Lower lobe of right lung (tissue), 2 donors: ENCODE results near the gene PDZRN4. TPM values are rescaled to one million over a fixed set of nuclear protein-coding genes. Genes with fewer than 3 reads are reported as not detected.

Experiments used
- ATAC-seq, 2 donors: fragments of 200-7000 bp; cut with Tn5 transposase; one replicate each; pipeline ENCODE4 v1.9.1; 2020 to 2022; ENCODE audit warnings: mild to moderate bottlenecking in 2 of 2, moderate library complexity in 2 of 2
- DNase-seq: peaks from one replicate; pipeline ENCODE4 v3.0.0-alpha.2; 2020
- H3K27ac ChIP-seq: fragments of 200-600 bp; one replicate; pipeline ENCODE4 v1.8.0; 2022
- H3K27me3 ChIP-seq: fragments of 200-600 bp; one replicate; pipeline ENCODE4 v1.8.0; 2022; ENCODE audit warnings: low read depth
- H3K36me3 ChIP-seq: fragments of 200-600 bp; one replicate; pipeline ENCODE4 v1.8.0; 2022; ENCODE audit warnings: mild to moderate bottlenecking
- H3K4me1 ChIP-seq: fragments of 200-600 bp; one replicate; pipeline ENCODE4 v1.8.0; 2022
- H3K4me3 ChIP-seq: fragments of 200-600 bp; one replicate; pipeline ENCODE4 v1.8.0; 2022; ENCODE audit warnings: mild to moderate bottlenecking
- H3K9me3 ChIP-seq: fragments of 200-600 bp; one replicate; pipeline ENCODE4 v1.8.0; 2022
- CTCF ChIP-seq: fragments of 200-600 bp; IDR thresholded peaks from one replicate; pipeline ENCODE4 v1.8.0; 2022; ENCODE audit warnings: antibody characterized with exemption, mild to moderate bottlenecking
- intact Hi-C: fragments of 100-400 bp; cut with DNase I; formaldehyde crosslinking; loops from one replicate; pipeline ENCODE4 v1.11.0; 2022
- total RNA-seq: library from RNA; stranded (reverse); fragmentation: NEBNext Ultra II Directional; extraction: Animal tissue kit (Norgen Biotek cat#: 25700); gene quantifications from one replicate; pipeline ENCODE4 v1.2.1, GENCODE V29; 2021
- donor health status: DM: no; HTN: yes; CAD: no; lungs with severe emphysema.

PDZRN4 gene
- total RNA-seq, 1 donor from 2014 or later, result 1.6 TPM

GRCh38 chr12:41287500-41288141, 99.5 kb downstream of the PDZRN4 start:
- no peak for TF ChIP-seq CTCF
- ATAC-seq (no peak), DNase-seq (no peak)
- no peak overlapping the region for H3K4me3 ChIP-seq
- intact Hi-C loops, result no loop called here
- H3K4me1 ChIP-seq, result no peaks in the 10 kb centered on the region
- H3K27me3 ChIP-seq, result no peaks in the 10 kb centered on the region
- no peaks in the 10 kb centered on the region for H3K9me3 ChIP-seq
- no peak overlapping the region for H3K27ac ChIP-seq
- H3K36me3 ChIP-seq, result no peaks in the 10 kb centered on the region

- Histone ChIP-seq H3K27me3 (no peaks in the 10 kb centered on the region), H3K36me3 (no peaks in the 10 kb centered on the region), H3K4me1 (no peaks in the 10 kb centered on the region), H3K27ac (no peak overlapping the region), H3K9me3 (no peaks in the 10 kb centered on the region), H3K4me3 (no peak overlapping the region)
- ATAC-seq, result no peak
- no peak for DNase-seq
- TF ChIP-seq CTCF, result no peak
- intact Hi-C loops, result no loop called here
These were observed 100.2 kb downstream of the PDZRN4 start for GRCh38 chr12:41288142-41288811.

GRCh38 chr12:41289501-41289900, 101.4 kb downstream of the PDZRN4 start:
- no peak for TF ChIP-seq CTCF
- no peak for ATAC-seq
- H3K36me3 ChIP-seq, result no peaks in the 10 kb centered on the region
- no peak overlapping the region for H3K4me3 ChIP-seq
- H3K27me3 ChIP-seq, result no peaks in the 10 kb centered on the region
- no peaks in the 10 kb centered on the region for H3K4me1 ChIP-seq
- intact Hi-C loops, result no loop called here
- no peak overlapping the region for H3K27ac ChIP-seq
- no peaks in the 10 kb centered on the region for H3K9me3 ChIP-seq
- DNase-seq, result no peak

- intact Hi-C loops, result no loop called here
- Histone ChIP-seq H3K36me3 (no peaks in the 10 kb centered on the region), H3K27ac (no peak overlapping the region), H3K27me3 (no peaks in the 10 kb centered on the region), H3K4me3 (no peak overlapping the region), H3K9me3 (no peaks in the 10 kb centered on the region), H3K4me1 (no peaks in the 10 kb centered on the region)
- TF ChIP-seq CTCF, result no peak
- DNase-seq, result no peak
- no peak for ATAC-seq
These were observed 104.9 kb downstream of the PDZRN4 start for GRCh38 chr12:41293011-41293410.

- intact Hi-C loops, result no loop called here
- Histone ChIP-seq H3K9me3 (no peaks in the 10 kb centered on the region), H3K4me1 (no peaks in the 10 kb centered on the region)
These were observed 105.3 kb downstream of the PDZRN4 start for GRCh38 chr12:41293461-41293860.

More at GRCh38 chr12:41293461-41293860, 105.3 kb downstream of the PDZRN4 start:
- Histone ChIP-seq H3K4me3 (no peak overlapping the region), H3K27ac (no peak overlapping the region), H3K27me3 (no peaks in the 10 kb centered on the region), H3K36me3 (no peaks in the 10 kb centered on the region)
- no peak for DNase-seq
- no peak for TF ChIP-seq CTCF
- no peak for ATAC-seq
